ENCODE measurements around the gene TFAP2A. TPM values are rescaled to one million over a fixed set of nuclear protein-coding genes. Genes with fewer than 3 reads are reported as not detected.
A peak's percentile ranks its signal among the peaks of the same experiment; 100 is the strongest.

TFAP2A gene
- total RNA-seq, 1 experiment from 2014 or later = 0.42 TPM

DNA sequence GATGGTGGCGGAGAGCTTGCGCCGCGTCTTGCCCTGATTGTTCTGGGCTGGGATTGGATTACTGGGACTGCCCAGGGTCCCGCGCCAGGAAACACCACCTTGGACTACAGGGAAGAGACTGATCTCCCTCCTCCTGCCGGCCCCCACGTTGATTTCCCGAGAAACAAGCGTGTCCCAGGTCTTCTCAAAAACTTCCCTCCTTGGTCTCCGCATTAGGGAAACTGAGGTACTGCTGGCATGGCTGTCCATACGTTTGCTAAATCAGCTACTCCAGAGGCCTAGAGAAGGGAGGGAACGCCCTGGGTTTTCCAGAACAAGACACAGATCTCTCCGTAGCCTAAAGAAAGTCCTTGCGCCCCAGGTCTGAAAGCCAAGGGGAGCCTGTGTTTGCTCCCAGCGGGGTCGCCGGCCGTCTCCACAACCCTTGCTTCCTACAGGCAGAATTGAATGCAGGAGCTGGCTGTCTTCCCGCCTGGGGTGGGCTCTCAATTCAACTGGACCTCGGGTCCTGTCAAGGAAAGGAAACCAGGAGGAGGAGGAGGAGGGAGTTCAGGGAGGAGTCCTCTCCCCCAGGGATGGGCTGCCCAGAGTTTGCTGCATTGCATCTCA is 29.2 kb downstream of the TFAP2A start:
- H3K4me3 Mint-ChIP-seq = peak overlapping the region; percentile 56
- TF ChIP-seq ZNF423 (CRISPR knock-in tag; IDR thresholded peaks at IDR 0.05) (peak; percentile 86), ZNF138 (CRISPR knock-in tag; conservative IDR thresholded peaks at IDR 0.05) (no peak), ZNF263 (CRISPR knock-in tag; IDR thresholded peaks at IDR 0.05; ENCODE audit: low read depth) (peak; percentile 70; the same call in 1 of the 2 replicates)
- H3K27me3 Mint-ChIP-seq (ENCODE audit: low read depth) = peaks cover 100% of the 10 kb centered on the region
- peak; percentile 57 for DNase-seq (ENCODE audit: low spot score)
- ChIA-PET POLR2A (interaction anchor here (0.5 to 0.9 kb wide), 2 partner anchors 14 to 538 kb away, joined by 3 read pairs; no protein-coding TSS in a partner anchor), CTCF (interaction anchor here (0.6 to 2.1 kb wide), 7 partner anchors 10 to 498 kb away, joined by 3 to 11 read pairs (median 4); partner anchors contain the start of gene TFAP2A)
- no peaks in the 10 kb centered on the region for H3K36me3 Mint-ChIP-seq
- ATAC-seq = peak; percentile 9
- no peak overlapping the region for H3K27ac Mint-ChIP-seq
- H3K4me1 Mint-ChIP-seq = peaks cover 80% of the 10 kb centered on the region
- no peaks in the 10 kb centered on the region for H3K9me3 Mint-ChIP-seq

DNA sequence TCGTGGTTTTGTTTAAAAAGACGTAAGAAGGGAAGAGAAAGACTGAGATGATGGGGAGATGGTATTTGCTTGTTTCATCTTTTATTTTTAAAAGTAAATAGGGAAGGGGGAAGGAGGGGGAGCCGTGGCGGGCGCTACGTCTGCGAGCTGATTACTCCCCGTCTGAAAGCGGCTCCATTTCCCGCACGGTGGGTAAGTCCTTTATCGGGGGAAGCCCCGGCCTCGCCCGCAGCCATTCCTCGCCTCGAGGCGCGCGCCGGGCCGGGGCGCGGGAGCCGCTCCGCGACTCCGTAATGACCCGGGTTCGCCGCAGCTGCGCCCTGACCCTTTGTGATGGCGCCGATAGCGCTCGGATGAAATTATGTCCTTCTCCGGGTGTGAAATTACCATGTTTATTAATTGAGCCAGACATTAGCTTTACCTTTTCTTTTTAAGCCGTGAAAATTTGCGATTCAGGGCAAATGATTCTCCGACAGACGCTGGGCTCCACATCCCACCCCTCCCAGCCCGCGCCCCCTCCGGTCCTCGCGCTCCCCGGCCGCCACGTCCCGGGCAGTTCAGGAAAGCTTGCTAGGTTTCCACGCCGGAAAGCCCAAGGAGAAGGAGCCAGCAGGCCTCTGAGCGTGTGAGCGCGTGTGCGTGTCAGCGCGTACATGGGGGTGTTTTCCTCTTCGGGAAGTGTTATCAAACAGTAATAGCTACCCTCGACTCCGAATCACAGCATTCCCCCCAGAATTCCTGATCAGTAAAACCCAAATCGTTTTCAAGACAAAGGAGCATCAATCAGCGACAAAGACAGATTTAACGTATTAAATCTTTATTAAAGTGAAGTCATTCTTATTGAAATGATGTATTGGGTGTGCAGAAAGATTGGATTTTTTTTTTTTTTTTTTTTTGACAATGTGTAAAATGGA is 30.0 kb downstream of the TFAP2A start:
- no peak overlapping the region for H3K27ac Mint-ChIP-seq
- TF ChIP-seq HMGA2 (CRISPR knock-in tag; IDR thresholded peaks at IDR 0.05) = no peak
- TF ChIP-seq CREB1 (CRISPR knock-in tag; IDR thresholded peaks at IDR 0.05) = no peak
- no peak for TF ChIP-seq NFE2L1 (CRISPR knock-in tag; IDR thresholded peaks at IDR 0.05)
- TF ChIP-seq, protein P1, sequence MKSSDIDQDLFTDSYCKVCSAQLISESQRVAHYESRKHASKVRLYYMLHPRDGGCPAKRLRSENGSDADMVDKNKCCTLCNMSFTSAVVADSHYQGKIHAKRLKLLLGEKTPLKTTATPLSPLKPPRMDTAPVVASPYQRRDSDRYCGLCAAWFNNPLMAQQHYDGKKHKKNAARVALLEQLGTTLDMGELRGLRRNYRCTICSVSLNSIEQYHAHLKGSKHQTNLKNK (CRISPR knock-in tag; IDR thresholded peaks at IDR 0.05) = no peak
- TF ChIP-seq, protein P2, sequence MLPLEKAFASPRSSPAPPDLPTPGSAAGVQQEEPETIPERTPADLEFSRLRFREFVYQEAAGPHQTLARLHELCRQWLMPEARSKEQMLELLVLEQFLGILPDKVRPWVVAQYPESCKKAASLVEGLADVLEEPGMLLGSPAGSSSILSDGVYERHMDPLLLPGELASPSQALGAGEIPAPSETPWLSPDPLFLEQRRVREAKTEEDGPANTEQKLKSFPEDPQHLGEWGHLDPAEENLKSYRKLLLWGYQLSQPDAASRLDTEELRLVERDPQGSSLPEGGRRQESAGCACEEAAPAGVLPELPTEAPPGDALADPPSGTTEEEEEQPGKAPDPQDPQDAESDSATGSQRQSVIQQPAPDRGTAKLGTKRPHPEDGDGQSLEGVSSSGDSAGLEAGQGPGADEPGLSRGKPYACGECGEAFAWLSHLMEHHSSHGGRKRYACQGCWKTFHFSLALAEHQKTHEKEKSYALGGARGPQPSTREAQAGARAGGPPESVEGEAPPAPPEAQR (CRISPR knock-in tag; IDR thresholded peaks at IDR 0.05) = no peak
- TF ChIP-seq FOXP1 (CRISPR knock-in tag; IDR thresholded peaks at IDR 0.05; ENCODE audit: borderline replicate concordance) = no peak
- TF ChIP-seq, protein P3, sequence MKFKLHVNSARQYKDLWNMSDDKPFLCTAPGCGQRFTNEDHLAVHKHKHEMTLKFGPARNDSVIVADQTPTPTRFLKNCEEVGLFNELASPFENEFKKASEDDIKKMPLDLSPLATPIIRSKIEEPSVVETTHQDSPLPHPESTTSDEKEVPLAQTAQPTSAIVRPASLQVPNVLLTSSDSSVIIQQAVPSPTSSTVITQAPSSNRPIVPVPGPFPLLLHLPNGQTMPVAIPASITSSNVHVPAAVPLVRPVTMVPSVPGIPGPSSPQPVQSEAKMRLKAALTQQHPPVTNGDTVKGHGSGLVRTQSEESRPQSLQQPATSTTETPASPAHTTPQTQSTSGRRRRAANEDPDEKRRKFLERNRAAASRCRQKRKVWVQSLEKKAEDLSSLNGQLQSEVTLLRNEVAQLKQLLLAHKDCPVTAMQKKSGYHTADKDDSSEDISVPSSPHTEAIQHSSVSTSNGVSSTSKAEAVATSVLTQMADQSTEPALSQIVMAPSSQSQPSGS (CRISPR knock-in tag; IDR thresholded peaks at IDR 0.05; ENCODE audit: borderline replicate concordance, low read depth) = no peak
- no peak for TF ChIP-seq RORB (CRISPR knock-in tag; IDR thresholded peaks at IDR 0.05)
- TF ChIP-seq MYBL2 (CRISPR knock-in tag; IDR thresholded peaks at IDR 0.05) = no peak
- TF ChIP-seq, protein P4, sequence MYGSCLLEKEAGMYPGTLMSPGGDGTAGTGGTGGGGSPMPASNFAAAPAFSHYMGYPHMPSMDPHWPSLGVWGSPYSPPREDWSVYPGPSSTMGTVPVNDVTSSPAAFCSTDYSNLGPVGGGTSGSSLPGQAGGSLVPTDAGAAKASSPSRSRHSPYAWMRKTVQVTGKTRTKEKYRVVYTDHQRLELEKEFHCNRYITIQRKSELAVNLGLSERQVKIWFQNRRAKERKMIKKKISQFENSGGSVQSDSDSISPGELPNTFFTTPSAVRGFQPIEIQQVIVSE (CRISPR knock-in tag; IDR thresholded peaks at IDR 0.05; ENCODE audit: borderline replicate concordance) = no peak
- TF ChIP-seq TP53 (CRISPR knock-in tag; IDR thresholded peaks at IDR 0.05) = no peak
- DNase-seq (ENCODE audit: low spot score) (no peak), ATAC-seq (no peak)
- CTCF ChIA-PET = interaction anchor here (1.2 to 2.1 kb wide), 6 partner anchors 11 to 498 kb away, joined by 3 to 11 read pairs (median 4); partner anchors contain the start of gene TFAP2A
- H3K4me3 Mint-ChIP-seq = peak overlapping the region; percentile 59
- POLR2A ChIA-PET = interaction anchor here (0.5 to 0.9 kb wide), 3 partner anchors 14 to 539 kb away, joined by 3 read pairs; no protein-coding TSS in a partner anchor
- peaks cover 75% of the 10 kb centered on the region for H3K4me1 Mint-ChIP-seq
- peaks cover 100% of the 10 kb centered on the region for H3K27me3 Mint-ChIP-seq (ENCODE audit: low read depth)
- H3K9me3 Mint-ChIP-seq = no peaks in the 10 kb centered on the region
- no peaks in the 10 kb centered on the region for H3K36me3 Mint-ChIP-seq

DNA sequence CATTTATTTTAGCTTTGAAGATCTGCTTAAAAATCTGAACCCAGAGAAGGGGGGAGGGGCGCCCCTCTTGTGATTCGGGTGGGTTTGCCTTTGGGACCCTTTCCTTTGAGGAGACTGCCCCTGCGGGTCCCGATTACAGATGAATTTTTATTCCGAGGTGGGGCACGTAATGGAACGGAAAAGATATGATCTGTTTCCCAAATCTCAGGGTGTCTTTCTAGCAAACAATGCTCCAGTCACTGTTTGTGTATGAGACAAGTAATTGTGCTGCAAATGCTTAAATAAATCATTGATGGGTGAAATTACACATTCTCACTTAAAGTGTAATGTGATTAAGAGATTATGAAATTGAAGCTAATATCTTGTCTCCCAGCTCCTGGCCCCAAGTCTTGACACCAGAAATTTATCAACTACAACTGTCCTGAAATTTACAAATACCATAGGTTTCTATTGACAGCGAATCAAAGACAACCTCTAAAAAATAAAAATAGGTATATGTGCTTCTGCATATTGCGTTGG is 30.7 kb downstream of the TFAP2A start:
- ATAC-seq (no peak), DNase-seq (ENCODE audit: low spot score) (no peak)
- H3K27ac Mint-ChIP-seq = no peak overlapping the region
- CTCF ChIA-PET = interaction anchor here (0.6 to 1.8 kb wide), 2 partner anchors 14 to 20 kb away, joined by 3 to 4 read pairs; no protein-coding TSS in a partner anchor
- no peaks in the 10 kb centered on the region for H3K36me3 Mint-ChIP-seq
- POLR2A ChIA-PET = no interaction called here
- peaks cover 99% of the 10 kb centered on the region for H3K27me3 Mint-ChIP-seq (ENCODE audit: low read depth)
- TF ChIP-seq NFE2L1 (CRISPR knock-in tag; IDR thresholded peaks at IDR 0.05) = no peak
- H3K4me3 Mint-ChIP-seq = peak overlapping the region; percentile 59
- peaks cover 68% of the 10 kb centered on the region for H3K4me1 Mint-ChIP-seq
- no peaks in the 10 kb centered on the region for H3K9me3 Mint-ChIP-seq

All from WTC11 (cell line).